Measurements from ENCODE around the gene FUOM.
"Not testable (repeated sequence)": the region's sequence is repeated elsewhere in the genome, so short reads cannot be mapped to it uniquely, and the experiment has no call there.

Gene FUOM

DNA sequence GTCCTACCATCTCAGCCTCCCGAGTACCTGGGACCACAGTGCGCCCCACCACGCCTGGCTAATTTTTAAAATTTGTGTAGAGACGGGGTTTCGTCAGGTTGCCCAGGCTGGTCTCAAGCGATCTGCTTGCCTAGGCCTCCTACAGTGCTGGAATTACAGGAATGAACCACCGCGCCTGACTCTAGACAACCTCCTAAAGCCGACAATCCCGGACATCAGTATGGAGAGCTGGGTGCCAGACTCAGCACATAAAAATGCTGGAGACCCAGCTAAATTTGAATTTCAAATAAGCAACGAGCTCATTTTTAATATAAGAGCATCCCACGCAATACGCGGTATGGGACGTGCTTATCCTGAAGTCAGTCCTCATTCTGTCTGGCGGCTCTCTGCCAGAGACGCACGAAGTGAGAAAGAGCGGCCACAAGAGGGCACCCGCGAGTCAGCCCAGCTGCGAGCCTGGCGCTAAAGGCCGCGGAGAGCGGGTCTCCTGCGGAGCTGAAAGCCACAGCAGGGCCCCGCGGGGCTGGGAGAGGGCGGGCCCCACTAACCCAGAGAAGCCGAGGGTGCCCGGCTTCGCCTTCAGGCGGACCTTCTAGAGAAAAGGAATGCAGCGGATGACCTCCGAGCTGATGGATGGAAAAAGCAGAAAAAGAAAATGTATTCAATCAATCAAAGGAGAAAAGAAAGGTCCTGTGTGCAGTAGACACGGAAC, 28.2 kb downstream of the FUOM start:
- H3K27me3 Mint-ChIP-seq, result peaks cover 86% of the 10 kb centered on the region
- H3K9me3 Mint-ChIP-seq, result no peaks in the 10 kb centered on the region
- intact Hi-C loops (cut with micrococcal nuclease), result loop anchor here (5.0 kb wide), 1 partner anchor 188 kb away; no protein-coding TSS in a partner anchor
- H3K4me1 Mint-ChIP-seq (ENCODE audit: low read depth), result peaks cover 28% of the 10 kb centered on the region
- peak overlapping the region; percentile 68 for H3K4me3 Mint-ChIP-seq
- H3K36me3 Mint-ChIP-seq (ENCODE audit: low read depth), result no peaks in the 10 kb centered on the region
- no peak overlapping the region for H3K27ac Mint-ChIP-seq

GRCh38 chr10:133328358-133329343, 29.2 kb downstream of the FUOM start:
- intact Hi-C loops (cut with micrococcal nuclease), result loop anchor here (5.0 kb wide), 1 partner anchor 189 kb away; no protein-coding TSS in a partner anchor

DNA sequence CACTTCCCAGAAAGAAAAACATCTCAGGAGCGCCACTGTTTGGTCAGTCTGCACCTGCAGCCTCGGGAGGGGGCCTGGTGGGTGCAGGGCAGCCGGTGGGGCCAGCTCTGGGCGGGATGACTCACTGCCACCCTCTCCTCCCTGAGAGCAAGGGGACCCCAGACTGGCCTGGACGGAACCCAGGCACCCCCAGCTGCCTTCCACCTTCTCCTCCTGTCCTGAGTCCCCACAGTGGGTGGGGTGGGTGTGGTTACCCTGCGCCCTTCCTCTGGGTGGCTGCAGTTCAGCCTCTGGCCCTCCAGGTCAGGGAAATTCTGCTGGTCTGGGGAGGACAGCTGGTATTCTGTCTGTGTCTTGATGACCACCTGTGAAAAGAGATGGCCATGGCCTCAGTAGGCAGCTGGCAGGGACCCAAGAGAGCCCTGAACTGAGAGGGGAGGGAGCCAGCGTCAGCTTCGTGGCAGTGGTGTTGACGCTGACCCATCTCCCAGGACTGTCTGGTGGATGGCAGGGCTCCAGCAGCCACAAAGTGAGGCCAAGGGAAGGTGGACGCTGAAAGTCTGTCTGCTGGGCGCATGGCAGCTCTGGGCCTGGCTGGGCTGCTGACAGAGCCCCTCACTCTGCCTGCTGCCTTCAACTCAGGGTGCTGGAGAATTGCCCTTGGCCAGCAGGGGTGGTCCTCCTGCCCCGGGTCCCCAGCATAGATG, 30.0 kb downstream of the FUOM start:
- intact Hi-C loops (cut with micrococcal nuclease), result loop anchor here (5.0 kb wide), 1 partner anchor 189 kb away; no protein-coding TSS in a partner anchor
- Mint-ChIP-seq H3K36me3 (ENCODE audit: low read depth) (no peaks in the 10 kb centered on the region), H3K4me3 (no peak overlapping the region), H3K27ac (no peak overlapping the region), H3K9me3 (no peaks in the 10 kb centered on the region), H3K4me1 (ENCODE audit: low read depth) (peaks cover 25% of the 10 kb centered on the region), H3K27me3 (peaks cover 84% of the 10 kb centered on the region)

More at GRCh38 chr10:133328358-133329343, 29.2 kb downstream of the FUOM start:
- H3K27me3 Mint-ChIP-seq, result peaks cover 85% of the 10 kb centered on the region
- H3K36me3 Mint-ChIP-seq (ENCODE audit: low read depth), result no peaks in the 10 kb centered on the region
- H3K9me3 Mint-ChIP-seq, result no peaks in the 10 kb centered on the region
- H3K4me3 Mint-ChIP-seq, result no peak overlapping the region
- H3K4me1 Mint-ChIP-seq (ENCODE audit: low read depth), result peaks cover 26% of the 10 kb centered on the region
- H3K27ac Mint-ChIP-seq, result no peak overlapping the region

GRCh38 chr10:133326745-133327650, 30.8 kb downstream of the FUOM start:
- H3K36me3 Mint-ChIP-seq (ENCODE audit: low read depth), result no peaks in the 10 kb centered on the region
- no peak overlapping the region for H3K4me3 Mint-ChIP-seq

GRCh38 chr10:133326223-133326551, 31.6 kb downstream of the FUOM start:
- Mint-ChIP-seq H3K27me3 (peaks cover 72% of the 10 kb centered on the region), H3K4me3 (no peak overlapping the region), H3K9me3 (no peaks in the 10 kb centered on the region), H3K36me3 (ENCODE audit: low read depth) (no peaks in the 10 kb centered on the region), H3K4me1 (ENCODE audit: low read depth) (peaks cover 20% of the 10 kb centered on the region), H3K27ac (peak overlapping the region; percentile 42)
- intact Hi-C loops (cut with micrococcal nuclease), result loop anchor here (5.0 kb wide), 1 partner anchor 191 kb away; no protein-coding TSS in a partner anchor

More at GRCh38 chr10:133326745-133327650, 30.8 kb downstream of the FUOM start:
- peaks cover 76% of the 10 kb centered on the region for H3K27me3 Mint-ChIP-seq
- H3K4me1 Mint-ChIP-seq (ENCODE audit: low read depth), result peaks cover 20% of the 10 kb centered on the region
- intact Hi-C loops (cut with micrococcal nuclease), result loop anchor here (5.0 kb wide), 1 partner anchor 190 kb away; no protein-coding TSS in a partner anchor
- no peaks in the 10 kb centered on the region for H3K9me3 Mint-ChIP-seq
- H3K27ac Mint-ChIP-seq, result no peak overlapping the region

- peaks cover 20% of the 10 kb centered on the region for H3K4me1 Mint-ChIP-seq (ENCODE audit: low read depth)
- no peaks in the 10 kb centered on the region for H3K36me3 Mint-ChIP-seq (ENCODE audit: low read depth)
- H3K27me3 Mint-ChIP-seq, result peaks cover 66% of the 10 kb centered on the region
- H3K9me3 Mint-ChIP-seq, result no peaks in the 10 kb centered on the region
- H3K27ac Mint-ChIP-seq, result peak overlapping the region; percentile 42
- H3K4me3 Mint-ChIP-seq, result peak overlapping the region; percentile 64
- intact Hi-C loops (cut with micrococcal nuclease), result loop anchor here (5.0 kb wide), 1 partner anchor 192 kb away; no protein-coding TSS in a partner anchor
These were observed 32.2 kb downstream of the FUOM start for GRCh38 chr10:133325440-133326222.

DNA sequence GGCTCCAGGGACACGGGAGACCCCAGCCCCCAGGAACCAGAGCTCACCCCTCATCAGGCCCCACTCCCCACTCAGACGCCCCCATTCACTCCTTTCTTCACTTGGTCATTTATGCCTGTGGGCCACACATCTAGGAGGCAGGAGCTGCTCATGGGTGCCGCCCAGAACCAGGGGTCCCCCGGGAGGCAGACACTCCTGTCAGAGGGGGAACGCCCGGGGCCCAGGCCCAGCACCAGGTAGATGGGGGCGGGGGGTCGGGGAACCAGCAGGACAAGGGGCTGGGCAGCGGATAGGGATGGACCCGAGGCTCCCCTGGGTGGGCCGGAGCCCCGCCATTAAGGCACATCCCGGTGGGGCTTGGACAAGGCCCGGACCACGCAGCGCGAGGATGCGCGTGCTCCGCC, 33.0 kb downstream of the FUOM start:
- H3K36me3 Mint-ChIP-seq (ENCODE audit: low read depth), result no peaks in the 10 kb centered on the region
- H3K4me3 Mint-ChIP-seq, result no peak overlapping the region
- peaks cover 17% of the 10 kb centered on the region for H3K4me1 Mint-ChIP-seq (ENCODE audit: low read depth)
- peaks cover 67% of the 10 kb centered on the region for H3K27me3 Mint-ChIP-seq
- intact Hi-C loops (cut with micrococcal nuclease), result loop anchor here (5.0 kb wide), 1 partner anchor 192 kb away; no protein-coding TSS in a partner anchor
- H3K9me3 Mint-ChIP-seq, result no peaks in the 10 kb centered on the region
- H3K27ac Mint-ChIP-seq, result no peak overlapping the region

DNA sequence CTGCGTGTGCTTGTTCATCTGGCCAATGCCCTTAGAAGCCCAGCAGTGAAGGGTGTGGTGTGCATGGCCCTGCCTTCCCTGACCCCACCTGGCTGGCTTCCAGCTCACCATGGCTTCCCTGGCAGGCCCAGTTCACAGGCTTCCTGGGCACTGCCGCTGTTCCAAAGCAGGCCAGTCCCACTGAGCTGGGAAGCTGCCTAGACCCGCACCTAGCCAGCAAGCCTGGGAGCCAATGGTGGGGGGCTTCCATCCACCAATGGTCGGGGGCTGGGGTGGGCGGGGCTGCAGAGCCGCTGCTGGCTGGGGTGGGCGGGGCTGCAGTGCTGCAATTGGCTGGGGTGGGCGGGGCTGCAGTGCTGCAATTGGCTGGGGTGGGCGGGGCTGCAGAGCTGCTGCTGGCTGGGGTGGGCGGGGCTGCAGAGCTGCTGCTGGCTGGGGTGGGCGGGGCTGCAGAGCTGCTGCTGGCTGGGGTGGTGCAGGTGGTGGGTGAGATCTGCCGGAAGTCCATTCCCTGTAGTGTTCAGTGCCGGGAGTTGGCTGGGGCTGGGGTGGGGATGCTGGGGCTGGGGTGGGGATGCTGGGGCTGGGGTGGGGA, 33.5 kb downstream of the FUOM start:
- H3K27me3 Mint-ChIP-seq, result peaks cover 66% of the 10 kb centered on the region
- H3K4me3 Mint-ChIP-seq, result no peak overlapping the region
- H3K36me3 Mint-ChIP-seq (ENCODE audit: low read depth), result no peaks in the 10 kb centered on the region
- H3K9me3 Mint-ChIP-seq, result no peaks in the 10 kb centered on the region
- H3K27ac Mint-ChIP-seq, result no peak overlapping the region
- peaks cover 17% of the 10 kb centered on the region for H3K4me1 Mint-ChIP-seq (ENCODE audit: low read depth)
- intact Hi-C loops (cut with micrococcal nuclease), result no loop called here

DNA sequence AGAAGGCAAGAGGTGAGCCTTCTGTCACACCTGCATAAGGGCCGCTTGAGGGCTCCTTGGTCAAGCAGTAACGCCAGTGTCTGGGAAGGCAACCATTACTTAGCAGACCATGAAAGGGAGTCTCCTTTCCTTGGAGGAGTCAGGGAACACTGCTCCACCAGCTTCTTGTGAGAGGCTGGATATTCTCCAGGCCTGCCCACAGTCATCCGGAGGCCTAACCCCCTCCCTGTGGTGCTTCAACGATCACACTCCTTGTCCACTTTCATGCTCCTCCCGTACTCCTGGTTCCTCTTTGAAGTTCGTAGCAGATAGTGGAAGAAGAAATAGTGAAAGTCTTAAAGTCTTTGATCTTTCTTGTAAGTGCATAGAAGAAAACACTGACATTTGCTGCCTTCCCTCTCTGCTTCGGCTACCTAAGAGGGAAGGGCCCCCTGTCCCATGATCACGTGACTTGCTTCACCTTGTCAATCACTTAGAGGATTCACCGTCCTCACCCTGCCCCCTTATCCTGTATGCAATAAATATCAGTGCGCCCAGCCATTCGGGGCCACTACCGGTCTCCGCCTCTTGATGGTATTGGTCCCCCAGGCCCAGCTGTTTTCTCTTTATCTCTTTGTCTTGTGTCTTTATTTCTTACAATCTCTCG, 35.6 kb downstream of the FUOM start:
- peaks cover 52% of the 10 kb centered on the region for H3K27me3 Mint-ChIP-seq
- intact Hi-C loops (cut with micrococcal nuclease), result not testable (repeated sequence)

DNA sequence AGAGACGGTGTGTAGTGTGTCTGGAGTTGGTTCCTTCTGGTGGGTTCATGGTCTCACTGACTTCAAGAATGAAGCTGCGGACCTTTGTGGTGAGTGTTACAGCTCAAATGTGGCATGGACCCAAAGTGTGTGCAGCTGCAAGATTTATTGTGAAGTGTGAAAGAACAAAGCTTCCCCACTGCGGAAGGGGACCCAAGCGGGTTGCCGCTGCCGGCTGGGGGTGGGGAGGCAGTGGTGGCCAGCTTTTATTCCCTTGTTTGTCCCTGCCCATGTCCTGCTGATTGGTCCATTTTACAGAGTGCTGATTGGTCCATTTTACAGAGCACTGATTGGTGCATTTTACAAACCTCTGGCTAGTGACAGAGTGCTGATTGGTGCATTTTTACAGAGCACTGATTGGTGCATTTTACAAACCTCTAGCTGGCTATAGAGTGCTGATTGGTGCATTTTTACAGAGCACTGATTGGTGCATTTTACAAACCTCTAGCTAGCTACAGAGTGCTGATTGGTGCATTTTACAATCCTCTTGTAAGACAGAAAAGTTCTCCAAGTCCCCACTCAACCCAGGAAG, 36.9 kb downstream of the FUOM start:
- Mint-ChIP-seq H3K27me3 (peaks cover 44% of the 10 kb centered on the region), H3K4me1 (ENCODE audit: low read depth) (peaks cover 21% of the 10 kb centered on the region)
- H3K4me3 Mint-ChIP-seq; intact Hi-C loops (cut with micrococcal nuclease); H3K27ac Mint-ChIP-seq; H3K9me3 Mint-ChIP-seq; H3K36me3 Mint-ChIP-seq (ENCODE audit: low read depth): not testable (repeated sequence)

More for the DNA sequence above, 35.6 kb downstream of the FUOM start:
- H3K4me3 Mint-ChIP-seq; H3K36me3 Mint-ChIP-seq (ENCODE audit: low read depth); H3K27ac Mint-ChIP-seq; H3K9me3 Mint-ChIP-seq: not testable (repeated sequence)
- H3K4me1 Mint-ChIP-seq (ENCODE audit: low read depth), result peaks cover 25% of the 10 kb centered on the region

DNA sequence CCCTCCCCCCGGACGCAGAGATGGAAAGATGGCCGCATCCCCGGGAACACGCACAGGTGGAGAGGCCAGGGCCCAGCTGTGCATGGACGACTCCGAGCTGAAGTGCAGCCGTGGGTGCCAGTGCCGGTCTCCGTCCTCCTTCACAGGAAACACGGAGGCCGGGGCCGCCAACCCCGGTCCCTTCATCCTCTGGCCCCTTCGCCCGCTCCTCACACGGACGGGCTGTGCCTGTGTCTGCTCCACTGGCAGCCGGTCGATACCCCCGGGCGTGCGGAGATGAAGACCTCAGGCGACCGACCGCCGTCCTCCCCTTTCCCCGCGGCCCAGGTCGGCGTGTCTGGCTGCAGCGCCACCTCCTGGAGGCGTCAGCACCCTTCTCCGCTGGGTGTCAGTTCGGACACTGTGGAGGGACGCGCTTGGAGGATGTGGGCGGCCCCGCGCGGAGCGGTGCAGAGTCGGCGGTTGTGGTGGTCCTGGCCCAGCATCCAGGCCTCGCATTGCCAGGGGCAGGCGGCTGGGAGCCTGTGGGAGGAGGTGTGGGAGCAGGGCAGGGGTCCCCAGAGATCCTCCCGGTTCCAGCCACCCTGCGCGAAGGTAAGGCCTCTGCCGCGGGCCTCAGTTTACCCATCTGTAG, 39.2 kb downstream of the FUOM start:
- H3K27ac Mint-ChIP-seq, result no peak overlapping the region

More for the DNA sequence above, 39.2 kb downstream of the FUOM start:
- no peaks in the 10 kb centered on the region for H3K9me3 Mint-ChIP-seq
- H3K4me1 Mint-ChIP-seq (ENCODE audit: low read depth), result peaks cover 17% of the 10 kb centered on the region
- H3K27me3 Mint-ChIP-seq, result peaks cover 41% of the 10 kb centered on the region
- intact Hi-C loops (cut with micrococcal nuclease), result loop anchor here (5.0 kb wide), 1 partner anchor 176 kb away; no protein-coding TSS in a partner anchor
- peak overlapping the region; percentile 73 for H3K4me3 Mint-ChIP-seq
- H3K36me3 Mint-ChIP-seq (ENCODE audit: low read depth), result peaks cover 6% of the 10 kb centered on the region

Measured in dendritic cell treated with granulocyte-macrophage colony-stimulating factor and Interleukin-4, amounts not matched to agents 40 ng/mL and 50 ng/mL, for 4 days (primary cell).